Psoas muscle (tissue), 8 donors: ENCODE measurements around the gene TUBB1. TPM values are rescaled to one million over a fixed set of nuclear protein-coding genes. Genes with fewer than 3 reads are reported as not detected.
"Not testable (repeated sequence)": the region's sequence is repeated elsewhere in the genome, so short reads cannot be mapped to it uniquely, and the experiment has no call there.

Source experiments
- ATAC-seq, 4 donors: fragments of 200-7000 bp; cut with Tn5 transposase; one replicate each; pipeline ENCODE4 v1.9.1; 2020; ENCODE audit warnings: moderate library complexity in 3 of 4, mild to moderate bottlenecking in 2 of 4
- DNase-seq, 2 donors: peaks; one replicate each; pipeline ENCODE4 v3.0.0-alpha.2; 2020
- H3K27ac ChIP-seq: fragments of 200-600 bp; one replicate; pipeline ENCODE4 v1.8.0; 2022
- H3K27me3 ChIP-seq, 3 donors: fragments of 200-600 bp in 1 of 3; one replicate each; pipeline versions ENCODE4 v1.6.1 to v1.8.0; 2013 to 2022; ENCODE audit warnings: low read length in 2 of 3, mild to moderate bottlenecking in 2 of 3, moderate library complexity in 1 of 3; ENCODE audit not compliant: insufficient read depth in 3 of 3
- H3K36me3 ChIP-seq, 2 donors: fragments of 200-600 bp in 1 of 2; one replicate each; pipeline versions ENCODE4 v1.6.1 to v1.8.0; 2013 to 2022; ENCODE audit warnings: low read depth in 1 of 2, mild to moderate bottlenecking in 1 of 2, moderate library complexity in 1 of 2; ENCODE audit not compliant: insufficient read depth in 1 of 2
- H3K4me1 ChIP-seq: fragments of 200-600 bp; one replicate; pipeline ENCODE4 v1.8.0; 2022
- H3K4me3 ChIP-seq: fragments of 200-600 bp; one replicate; pipeline ENCODE4 v1.8.0; 2022; ENCODE audit warnings: mild to moderate bottlenecking
- H3K9me3 ChIP-seq: fragments of 200-600 bp; one replicate; pipeline ENCODE4 v1.8.0; 2022
- WGBS, 3 donors: extraction: QIAGEN DNeasy Blood & Tissue Kit; methylation state at CpG; one replicate each; pipeline versions ENCODE4 v1.1.6 to v1.1.7; 2013; 5-methylcytosine and 5-hydroxymethylcytosine counted together
- intact Hi-C, 2 donors: fragments of 100-400 bp; cut with DNase I; formaldehyde crosslinking; loops; one replicate each; pipeline versions ENCODE4 v1.11.0 to v1.14.2; 2022
- polyA plus RNA-seq, 3 donors: library from polyadenylated mRNA; stranded (reverse); fragments of 200-250 nt; gene quantifications; one replicate each; pipeline ENCODE4 v1.2.3, GENCODE V29; 2013
- total RNA-seq, 4 donors: library from RNA; stranded (reverse); fragmentation: NEBNext Ultra II Directional in 2 of 4; extraction: Animal tissue kit (Norgen Biotek cat#: 25700) in 2 of 4; gene quantifications; one replicate each; pipeline versions ENCODE4 v1.2.1 to v1.2.4, GENCODE V29; 2021 to 2023
- TF ChIP-seq, protein P1 (sequence below): fragments of 200-600 bp; IDR thresholded peaks from one replicate; pipeline ENCODE4 v1.8.0; 2022; ENCODE audit warnings: antibody characterized with exemption
- donor health status: healthy with polysubstance abuse.
- donor health status: DM: no; HTN: no; CAD: no; lungs with moderate emphysema.
- donor health status: Bipolar disorder and iron deficiency.
- donor health status: healthy.
- donor health status: DM: yes; HTN: yes; CAD: no.
- donor health status: DM: no; HTN: no; CAD: no.
- donor health status: DM: no; HTN: no; CAD: no.
- donor health status: DM: yes; HTN: yes; CAD: no.

TUBB1 gene
- total and polyA plus RNA-seq, 7 donors: 0.03 to 0.32 (median 0.12) TPM; not detected in 1

DNA sequence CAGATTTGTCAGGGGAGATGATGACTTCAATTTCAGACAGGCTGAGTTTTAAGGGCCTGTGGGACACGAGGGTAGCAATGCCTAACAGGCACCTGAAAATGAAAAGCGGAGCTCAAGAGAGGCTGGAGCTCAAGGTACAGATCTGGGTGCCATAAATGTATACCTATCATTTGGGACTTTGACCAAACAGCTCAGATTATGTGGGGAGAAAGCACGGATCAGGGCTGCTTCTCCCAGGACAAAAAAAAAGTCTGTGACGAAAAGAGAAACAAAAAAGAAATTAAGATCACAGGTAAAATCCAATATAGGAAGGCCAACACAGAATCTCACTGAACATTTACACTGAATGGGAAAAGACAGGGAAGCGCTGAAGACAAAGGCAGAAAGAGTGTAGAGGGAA, 21.4 kb downstream of the TUBB1 start:
- Histone ChIP-seq H3K4me1 (peaks cover 25% of the 10 kb centered on the region), H3K9me3 (no peaks in the 10 kb centered on the region), H3K27ac (no peak overlapping the region), H3K36me3 (peaks cover 11 to 28% of the 10 kb centered on the region in 2 donors), H3K27me3 (no peaks in the 10 kb centered on the region), H3K4me3 (no peak overlapping the region)
- ATAC-seq (no peak), DNase-seq (no peak)
- 79 to 83% (median 81%) methylated on average over 5 of the region's 5 CpGs for WGBS, 3 donors
- TF ChIP-seq, protein P1, sequence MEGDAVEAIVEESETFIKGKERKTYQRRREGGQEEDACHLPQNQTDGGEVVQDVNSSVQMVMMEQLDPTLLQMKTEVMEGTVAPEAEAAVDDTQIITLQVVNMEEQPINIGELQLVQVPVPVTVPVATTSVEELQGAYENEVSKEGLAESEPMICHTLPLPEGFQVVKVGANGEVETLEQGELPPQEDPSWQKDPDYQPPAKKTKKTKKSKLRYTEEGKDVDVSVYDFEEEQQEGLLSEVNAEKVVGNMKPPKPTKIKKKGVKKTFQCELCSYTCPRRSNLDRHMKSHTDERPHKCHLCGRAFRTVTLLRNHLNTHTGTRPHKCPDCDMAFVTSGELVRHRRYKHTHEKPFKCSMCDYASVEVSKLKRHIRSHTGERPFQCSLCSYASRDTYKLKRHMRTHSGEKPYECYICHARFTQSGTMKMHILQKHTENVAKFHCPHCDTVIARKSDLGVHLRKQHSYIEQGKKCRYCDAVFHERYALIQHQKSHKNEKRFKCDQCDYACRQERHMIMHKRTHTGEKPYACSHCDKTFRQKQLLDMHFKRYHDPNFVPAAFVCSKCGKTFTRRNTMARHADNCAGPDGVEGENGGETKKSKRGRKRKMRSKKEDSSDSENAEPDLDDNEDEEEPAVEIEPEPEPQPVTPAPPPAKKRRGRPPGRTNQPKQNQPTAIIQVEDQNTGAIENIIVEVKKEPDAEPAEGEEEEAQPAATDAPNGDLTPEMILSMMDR: no peak
- intact Hi-C loops: loop anchor here in 1 of 2 donors (5.0 kb wide), 1 partner anchor 148 kb away; no protein-coding TSS in a partner anchor

DNA sequence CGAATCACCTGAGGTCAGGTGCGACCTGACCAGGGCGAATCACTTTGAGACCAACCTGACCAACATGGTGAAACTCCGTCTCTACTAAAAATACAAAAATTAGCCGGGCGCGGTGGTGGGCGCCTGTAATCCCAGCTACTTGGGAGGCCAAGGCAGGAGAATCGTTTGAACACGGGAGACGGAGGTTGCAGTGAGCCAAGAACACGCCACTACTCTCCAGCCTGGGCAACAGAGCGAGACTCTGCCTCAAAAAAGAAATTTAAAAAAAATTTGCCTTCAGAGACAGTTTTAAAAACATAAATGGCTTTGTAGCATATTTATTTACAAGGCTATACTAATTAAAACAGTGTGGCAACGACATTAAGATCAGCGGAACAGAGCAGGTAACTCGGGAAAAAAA, 22.3 kb downstream of the TUBB1 start:
- Histone ChIP-seq H3K36me3 (peaks cover 6 to 19% of the 10 kb centered on the region in 2 donors), H3K4me3 (peak overlapping the region; percentile 80), H3K4me1 (peaks cover 25% of the 10 kb centered on the region), H3K27ac (peak overlapping the region; percentile 79)
- WGBS, 3 donors: 86 to 91% (median 90%) methylated on average over 16 of the region's 16 CpGs
- intact Hi-C loops: loop anchor here in 1 of 2 donors (5.0 kb wide), 1 partner anchor 149 kb away; no protein-coding TSS in a partner anchor
- not testable (repeated sequence) for H3K27me3 ChIP-seq, DNase-seq, ATAC-seq, H3K9me3 ChIP-seq

- Histone ChIP-seq H3K27me3 (no peaks in the 10 kb centered on the region), H3K4me1 (peaks cover 25% of the 10 kb centered on the region), H3K4me3 (peak within 1 kb of the TSS; percentile 80), H3K9me3 (no peaks in the 10 kb centered on the region), H3K36me3 (peaks cover 4 to 12% of the 10 kb centered on the region in 2 donors), H3K27ac (peak within 1 kb of the TSS; percentile 79)
- intact Hi-C loops: loop anchor here in 1 of 2 donors (5.0 kb wide), 1 partner anchor 150 kb away; no protein-coding TSS in a partner anchor
- TF ChIP-seq, protein P1: no peak
- no peak for DNase-seq
- peak; percentile 38 to 52 (median 50) for ATAC-seq
- 1 to 3% (median 2%) methylated on average over 29 to 50 of the region's 50 CpGs for WGBS, 3 donors
Measured at GRCh38 chr20:59042151-59042795, 23.0 kb downstream of the TUBB1 start, which contains the start of gene PRELID3B. Gene PRELID3B, minus strand, starts transcription at chr20:59042786. Its CDS starts 56 bp downstream, at chr20:59042730.

DNA sequence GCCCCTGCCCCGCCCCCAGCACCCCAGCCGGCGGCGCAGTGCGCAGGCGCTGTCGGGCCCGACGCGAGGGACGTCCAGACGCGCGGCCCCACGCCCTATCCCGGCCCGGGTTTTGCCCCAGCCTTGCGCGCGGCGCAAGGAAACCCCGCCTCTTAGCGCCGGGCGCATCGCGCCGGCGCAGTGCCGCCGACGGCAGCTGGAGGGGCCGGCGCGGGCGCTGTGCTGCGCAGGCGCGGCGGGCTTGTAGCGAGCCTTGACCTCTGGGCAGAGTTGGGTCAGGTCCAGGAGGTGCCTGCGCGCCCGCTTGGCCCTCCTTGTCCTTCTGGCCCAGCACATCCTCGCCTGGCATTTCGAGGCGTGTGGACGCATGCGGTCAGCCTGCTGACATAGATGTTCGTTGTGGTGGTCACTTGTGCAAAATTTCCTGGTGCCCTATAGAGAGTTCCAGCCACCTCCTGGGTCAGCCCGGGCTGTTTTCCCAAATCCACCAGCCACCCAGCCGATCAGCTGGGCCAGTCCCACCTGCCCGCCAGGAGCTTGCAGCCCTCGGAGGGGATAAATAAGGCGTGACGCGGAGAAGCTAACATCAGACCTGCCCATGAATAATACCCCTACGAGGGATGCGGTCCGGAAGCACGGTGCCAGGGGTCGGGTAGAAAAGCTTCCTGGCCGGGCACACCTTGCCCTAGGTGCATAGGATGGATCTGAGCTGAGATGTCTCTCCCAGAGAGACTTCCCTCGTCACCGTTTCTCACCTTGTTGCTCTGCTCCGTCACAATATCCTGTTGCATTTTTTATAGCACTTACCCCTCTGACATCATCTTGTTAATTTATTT, 23.8 kb downstream of the TUBB1 start:
- Histone ChIP-seq H3K9me3 (no peaks in the 10 kb centered on the region), H3K4me1 (peaks cover 25% of the 10 kb centered on the region), H3K27ac (peak overlapping the region; percentile 79), H3K27me3 (no peaks in the 10 kb centered on the region), H3K36me3 (peaks cover 4% of the 10 kb centered on the region in 2 donors), H3K4me3 (peak overlapping the region; percentile 80)
- ATAC-seq (peak; percentile 96 to 99 (median 98)), DNase-seq (peak; percentile 93 to 97)
- intact Hi-C loops: loop anchor here in 1 of 2 donors (5.0 kb wide), 1 partner anchor 151 kb away; no protein-coding TSS in a partner anchor
- 9 to 12% (median 12%) methylated on average over 56 to 66 of the region's 66 CpGs for WGBS, 3 donors
- TF ChIP-seq, protein P1: no peak

DNA sequence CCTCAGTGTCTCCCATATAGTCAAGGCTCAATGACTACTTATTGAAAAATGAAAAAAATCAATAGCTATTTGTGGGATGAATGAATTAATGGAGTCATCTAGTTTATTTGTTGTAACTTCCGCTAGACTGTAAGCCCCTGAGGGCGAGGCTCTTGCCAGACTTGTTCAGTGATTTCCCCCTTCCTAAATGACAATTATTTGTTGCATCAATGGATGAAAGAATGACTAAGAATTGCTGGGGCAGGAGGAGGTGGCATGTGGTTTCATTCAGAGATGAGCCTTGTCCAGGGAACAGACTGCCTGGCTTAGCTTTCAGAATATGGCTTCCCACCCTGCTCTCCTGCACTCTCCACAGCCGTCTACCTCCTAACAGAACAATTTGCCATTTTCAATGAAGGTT, 24.5 kb downstream of the TUBB1 start:
- ATAC-seq (no peak), DNase-seq (no peak)
- TF ChIP-seq, protein P1: no peak
- Histone ChIP-seq H3K4me1 (peaks cover 25% of the 10 kb centered on the region), H3K9me3 (no peaks in the 10 kb centered on the region), H3K27ac (peak overlapping the region; percentile 79), H3K4me3 (no peak overlapping the region), H3K27me3 (no peaks in the 10 kb centered on the region), H3K36me3 (peaks cover 0 to 4% of the 10 kb centered on the region in 2 donors)
- WGBS, 3 donors: 65 to 76% (median 65%) methylated on average over 3 of the region's 3 CpGs
- intact Hi-C loops: loop anchor here in 1 of 2 donors (5.0 kb wide), 1 partner anchor 151 kb away; no protein-coding TSS in a partner anchor
